ENCODE results near the gene HS3ST5.
"Not testable (repeated sequence)": the region's sequence is repeated elsewhere in the genome, so short reads cannot be mapped to it uniquely, and the experiment has no call there.

Gene HS3ST5

DNA sequence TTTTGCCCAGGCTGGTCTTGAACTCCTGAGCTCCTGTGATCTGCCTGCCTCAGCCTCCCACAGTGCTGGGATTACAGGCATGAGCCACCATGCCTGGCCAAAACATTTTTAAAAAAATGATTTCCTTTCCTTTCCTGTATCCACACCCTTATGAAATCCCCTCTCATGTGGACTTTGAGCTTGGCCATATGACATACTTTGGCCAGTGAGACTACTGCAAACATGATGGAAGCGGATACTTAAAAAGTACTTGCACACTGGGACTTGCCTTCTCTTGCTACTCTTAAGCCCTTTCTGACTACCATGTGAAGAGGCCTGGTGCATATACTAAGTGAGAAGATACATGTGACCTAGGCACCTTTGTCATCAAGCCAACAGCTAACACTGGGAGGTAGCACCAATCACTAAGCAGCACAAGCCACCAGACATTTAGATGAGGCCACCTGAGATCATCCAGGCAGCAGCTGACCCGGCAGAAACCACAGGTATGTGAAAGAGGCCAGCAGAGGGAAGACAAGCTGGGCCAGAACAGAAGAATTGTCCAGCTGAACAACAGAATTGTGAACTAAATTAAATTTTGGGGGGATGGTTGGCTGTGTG is 293.4 kb downstream of the HS3ST5 start:
- no peak for DNase-seq (ENCODE audit: low read depth)

DNA sequence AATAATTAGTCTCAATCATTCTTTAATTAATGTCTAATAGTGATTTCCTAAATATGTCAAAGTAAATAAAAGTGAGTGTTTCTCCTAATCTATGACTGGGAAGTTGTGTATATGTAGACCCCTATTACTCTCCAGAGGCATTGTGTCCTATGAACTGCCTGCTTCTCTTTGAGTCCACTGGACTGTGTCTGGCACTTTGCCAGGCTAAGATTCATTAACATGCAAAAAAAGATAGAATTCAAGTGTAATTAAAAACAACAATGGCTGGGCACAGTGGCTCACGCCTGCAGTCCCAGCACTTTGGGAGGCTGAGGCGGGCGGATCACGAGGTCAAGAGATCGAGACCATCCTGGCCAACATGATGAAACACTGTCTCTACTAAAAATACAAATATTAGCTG is 298.3 kb downstream of the HS3ST5 start:
- not testable (repeated sequence) for DNase-seq (ENCODE audit: low read depth)

GRCh38 chr6:114042267-114043016 is 300.4 kb downstream of the HS3ST5 start:
- DNase-seq (ENCODE audit: low read depth), result no peak

DNA sequence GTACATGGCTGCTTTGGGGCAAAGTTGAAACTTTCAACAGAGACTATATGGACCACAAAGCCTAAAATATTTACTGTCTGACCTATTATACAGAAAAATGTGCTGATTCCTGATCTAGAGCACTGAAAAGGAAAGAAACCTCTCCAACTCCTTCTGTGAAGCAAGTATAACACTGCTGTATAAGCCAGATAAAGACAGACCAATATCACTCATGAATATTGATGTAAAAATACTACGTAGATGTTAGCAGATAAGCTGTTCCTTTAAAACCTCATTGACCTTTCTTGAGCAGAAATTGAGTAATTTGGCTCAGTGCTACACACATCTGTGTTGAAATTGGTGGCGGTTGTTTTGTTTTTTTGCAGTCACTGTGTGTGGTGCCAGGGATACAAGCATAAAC is 302.0 kb downstream of the HS3ST5 start:
- no peak for DNase-seq (ENCODE audit: low read depth)

- no peak for DNase-seq (ENCODE audit: low read depth)
Observed at GRCh38 chr6:114039841-114040240, 303.0 kb downstream of the HS3ST5 start.

DNA sequence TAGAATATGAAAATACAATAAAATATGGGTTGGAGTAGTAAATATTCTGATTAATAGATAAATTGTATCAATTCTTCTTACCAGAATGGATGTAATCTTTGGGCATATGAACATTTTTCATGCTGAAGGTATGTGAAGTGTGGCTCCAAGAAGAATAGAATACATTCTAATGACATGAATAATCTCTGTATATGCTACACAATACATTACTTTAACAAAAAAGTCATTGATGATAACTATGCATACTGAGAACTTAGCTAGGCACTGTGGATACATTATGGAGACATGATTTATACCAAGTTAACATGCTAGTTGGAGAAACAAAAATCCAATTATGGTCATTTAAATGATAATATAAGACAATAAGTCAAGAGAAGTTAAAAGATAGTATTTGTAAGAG is 309.2 kb downstream of the HS3ST5 start:
- no peak for DNase-seq (ENCODE audit: low read depth)

- DNase-seq (ENCODE audit: low read depth), result no peak
Observed at GRCh38 chr6:114032721-114033120, 310.1 kb downstream of the HS3ST5 start.

GRCh38 chr6:114030767-114031166 is 312.1 kb downstream of the HS3ST5 start:
- no peak for DNase-seq (ENCODE audit: low read depth)

DNA sequence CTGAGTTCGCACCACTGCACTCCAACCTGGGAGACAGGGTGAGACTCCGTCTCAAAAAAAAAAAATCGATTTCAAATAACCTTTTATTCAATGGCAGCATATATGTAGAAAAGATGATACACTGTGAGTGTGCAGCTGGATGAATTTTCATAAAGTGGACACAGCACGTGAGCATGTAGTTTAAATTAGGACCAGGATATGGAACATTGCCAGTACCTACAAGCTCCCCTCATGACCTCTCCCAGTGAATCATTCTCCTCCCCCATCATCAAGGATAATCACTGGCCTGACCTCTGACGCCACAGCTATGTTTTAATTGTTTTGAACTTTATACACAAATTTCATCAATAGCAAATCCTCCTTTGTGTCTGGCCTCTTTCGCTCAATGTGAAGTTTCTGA is 318.1 kb downstream of the HS3ST5 start:
- DNase-seq (ENCODE audit: low read depth), result no peak

- DNase-seq (ENCODE audit: low read depth), result no peak
Observed at GRCh38 chr6:114020196-114020595, 322.6 kb downstream of the HS3ST5 start.

DNA sequence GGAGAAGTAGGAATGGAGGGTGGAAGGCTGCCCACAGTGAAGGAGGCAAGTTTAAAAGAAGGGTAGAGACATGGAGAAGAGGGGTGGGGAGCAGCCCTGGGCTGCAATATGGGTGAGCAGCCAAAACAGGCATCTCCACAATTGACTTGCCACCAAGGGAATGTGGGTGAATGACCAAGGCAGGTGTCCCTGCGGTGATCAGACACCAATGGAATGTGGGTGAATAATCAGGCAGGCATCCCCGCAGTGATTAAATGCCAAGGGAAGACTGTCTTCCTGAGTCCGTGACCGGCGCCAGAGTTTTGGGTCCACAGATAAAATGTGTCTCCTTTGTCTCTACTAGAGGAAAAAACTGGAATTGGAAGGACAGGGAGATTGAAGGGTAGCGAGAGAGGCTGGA is 325.7 kb downstream of the HS3ST5 start:
- DNase-seq (ENCODE audit: low read depth), result not testable (repeated sequence)

DNA sequence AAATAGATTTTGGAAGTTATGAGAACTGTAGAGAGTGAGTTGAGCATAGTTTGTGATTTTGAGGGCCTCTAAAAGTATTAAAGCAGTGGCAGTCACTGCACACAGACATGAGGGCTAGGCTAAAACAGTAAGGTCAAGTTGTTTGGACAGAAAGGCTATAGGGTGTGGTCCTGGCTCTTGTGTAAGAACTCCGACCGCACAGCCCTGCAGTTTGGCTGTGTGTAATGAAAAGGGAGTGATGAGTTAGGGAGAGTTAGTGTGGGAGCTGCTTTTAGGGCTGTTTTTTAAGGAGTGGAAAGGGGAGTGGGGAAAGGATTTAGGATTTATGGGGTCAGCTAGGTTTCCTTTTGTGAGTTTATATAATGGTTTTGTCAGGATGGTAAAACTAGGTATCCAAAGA is 328.7 kb downstream of the HS3ST5 start:
- not testable (repeated sequence) for DNase-seq (ENCODE audit: low read depth)

DNA sequence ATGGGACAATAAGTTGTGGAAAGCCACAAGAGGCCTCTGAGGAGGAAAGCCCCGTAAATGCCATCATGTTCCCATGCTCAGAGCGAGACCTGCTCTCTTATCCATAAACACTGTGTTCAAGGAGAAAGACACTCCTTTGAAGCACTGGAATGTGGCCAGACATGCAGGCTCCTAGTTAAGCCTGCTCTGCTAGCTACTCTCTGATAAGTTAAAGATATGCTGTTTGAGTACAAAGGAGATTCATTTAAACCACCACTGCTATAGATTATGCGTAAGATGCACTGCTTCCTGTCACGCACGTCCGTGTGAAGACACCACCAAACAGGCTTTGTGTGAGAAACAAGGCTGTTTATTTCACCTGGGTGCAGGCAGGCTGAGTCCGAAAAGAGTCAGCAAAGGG is 331.3 kb downstream of the HS3ST5 start:
- not testable (repeated sequence) for DNase-seq (ENCODE audit: low read depth)

GRCh38 chr6:114010540-114010939 is 332.3 kb downstream of the HS3ST5 start:
- no peak for DNase-seq (ENCODE audit: low read depth)

DNA sequence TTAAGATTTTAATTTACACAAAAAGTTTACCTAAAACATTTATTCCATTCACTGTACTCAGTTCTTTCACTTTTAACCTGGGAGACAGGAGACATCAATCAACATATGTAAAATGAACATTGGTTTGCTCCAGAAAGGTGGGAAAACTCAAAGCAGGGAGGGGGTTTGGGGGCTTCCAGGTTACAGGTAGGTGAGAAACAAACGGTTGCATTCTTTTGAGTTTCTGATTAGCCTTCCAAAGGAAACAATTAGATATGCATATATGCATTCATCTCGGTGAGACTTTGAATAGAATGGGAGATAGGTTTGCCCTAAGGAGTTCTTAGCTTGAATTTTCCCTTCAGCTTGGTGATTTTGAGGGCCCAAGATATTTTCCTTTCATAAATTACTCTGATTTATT is 333.6 kb downstream of the HS3ST5 start:
- no peak for DNase-seq (ENCODE audit: low read depth)

- no peak for DNase-seq (ENCODE audit: low read depth)
Observed at GRCh38 chr6:114008331-114008730, 334.5 kb downstream of the HS3ST5 start.

DNA sequence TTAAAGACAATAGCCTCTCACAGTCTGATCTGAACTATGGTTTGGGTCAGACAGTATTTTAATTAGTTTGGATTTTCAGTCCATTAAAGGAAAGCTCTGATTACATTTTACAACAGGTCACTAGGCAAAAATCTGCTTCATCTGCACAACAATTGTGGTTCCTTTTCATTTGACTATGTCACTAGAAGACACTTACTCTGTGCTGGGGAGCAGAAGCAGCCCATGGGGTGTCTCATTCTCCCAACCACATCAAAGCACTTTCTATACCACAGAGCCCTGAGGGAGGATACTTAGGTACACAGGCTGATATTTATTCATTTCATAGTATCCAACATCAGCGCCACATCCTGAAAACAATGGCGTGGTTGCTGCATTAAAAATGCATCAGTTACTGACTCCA is 335.3 kb downstream of the HS3ST5 start:
- no peak for DNase-seq (ENCODE audit: low read depth)

All from stimulated activated CD8-positive, alpha-beta memory T cell treated with anti-CD3 and anti-CD28 coated beads, Interleukin-7, amount 100 ng/mL, for 24 hours (primary cell).